ENCODE data around the gene TSHZ2.
A peak's percentile ranks its signal among the peaks of the same experiment; 100 is the strongest.
"Not testable (repeated sequence)": the region's sequence is repeated elsewhere in the genome, so short reads cannot be mapped to it uniquely, and the experiment has no call there.

Gene TSHZ2

GRCh38 chr20:53453076-53453475, 480.9 kb downstream of the TSHZ2 start:
- H3K4me1 ChIP-seq (ENCODE audit: control extremely low read depth in 1 of 4, control insufficient read depth in 4 of 4, insufficient read depth in 4 of 4, low read length in 3 of 4) = no peaks in the 10 kb centered on the region
- H3K27ac ChIP-seq (ENCODE audit: insufficient read depth in 1 of 2, low read depth in 1 of 2, low read length in 2 of 2, poor library complexity in 1 of 2, severe bottlenecking in 2 of 2) = no peak overlapping the region
- H3K9me3 ChIP-seq (ENCODE audit: control extremely low read depth in 1 of 5, control insufficient read depth in 4 of 5, insufficient read depth in 2 of 5, low read depth in 1 of 5, low read length in 4 of 5) = peaks cover 4 to 29% (median 11%) of the 10 kb centered on the region in 5 experiments
- no peak overlapping the region for H3K4me3 ChIP-seq (ENCODE audit: control insufficient read depth in 1 of 7, extremely low read depth in 1 of 7, insufficient read depth in 4 of 7, low read depth in 2 of 7, low read length in 6 of 7)
- no peak for DNase-seq
- ChIA-PET CTCF (no interaction called here), POLR2A (no interaction called here)
- 100% methylated on average over 3 of the region's 4 CpGs for WGBS (ENCODE audit: insufficient coverage)
- H3K27me3 ChIP-seq (replicated peaks in 2 of 5; ENCODE audit: control insufficient read depth in 4 of 5, insufficient read depth in 5 of 5, low read length in 4 of 5) = no peaks in the 10 kb centered on the region
- no peaks in the 10 kb centered on the region for H3K36me3 ChIP-seq (ENCODE audit: control insufficient read depth in 4 of 4, insufficient read depth in 4 of 4, low read length in 3 of 4)

- 93% methylated on average over 6 of the region's 6 CpGs for WGBS (ENCODE audit: insufficient coverage)
- no peaks in the 10 kb centered on the region for H3K36me3 ChIP-seq (ENCODE audit: control insufficient read depth in 4 of 4, insufficient read depth in 4 of 4, low read length in 3 of 4)
- POLR2A ChIA-PET = no interaction called here
Measured at GRCh38 chr20:53454675-53455276, 482.6 kb downstream of the TSHZ2 start.

GRCh38 chr20:53463101-53463972, 491.2 kb downstream of the TSHZ2 start:
- no peak for DNase-seq
- 100% methylated on average over 5 of the region's 6 CpGs for WGBS (ENCODE audit: insufficient coverage)

More at GRCh38 chr20:53454675-53455276, 482.6 kb downstream of the TSHZ2 start:
- Histone ChIP-seq H3K4me3 (ENCODE audit: control insufficient read depth in 1 of 7, extremely low read depth in 1 of 7, insufficient read depth in 4 of 7, low read depth in 2 of 7, low read length in 6 of 7) (no peak overlapping the region), H3K27ac (ENCODE audit: insufficient read depth in 1 of 2, low read depth in 1 of 2, low read length in 2 of 2, poor library complexity in 1 of 2, severe bottlenecking in 2 of 2) (no peak overlapping the region), H3K9me3 (ENCODE audit: control extremely low read depth in 1 of 5, control insufficient read depth in 4 of 5, insufficient read depth in 2 of 5, low read depth in 1 of 5, low read length in 4 of 5) (peaks cover 2 to 14% (median 7%) of the 10 kb centered on the region in 5 experiments), H3K4me1 (ENCODE audit: control extremely low read depth in 1 of 4, control insufficient read depth in 4 of 4, insufficient read depth in 4 of 4, low read length in 3 of 4) (no peaks in the 10 kb centered on the region), H3K27me3 (replicated peaks in 2 of 5; ENCODE audit: control insufficient read depth in 4 of 5, insufficient read depth in 5 of 5, low read length in 4 of 5) (no peaks in the 10 kb centered on the region)
- DNase-seq = no peak
- CTCF ChIA-PET = no interaction called here

GRCh38 chr20:53466279-53466678, 494.1 kb downstream of the TSHZ2 start:
- no peak for DNase-seq
- Histone ChIP-seq H3K27me3 (replicated peaks in 2 of 5; ENCODE audit: control insufficient read depth in 4 of 5, insufficient read depth in 5 of 5, low read length in 4 of 5) (peaks cover 0 to 1% (median 0%) of the 10 kb centered on the region in 5 experiments), H3K27ac (ENCODE audit: insufficient read depth in 1 of 2, low read depth in 1 of 2, low read length in 2 of 2, poor library complexity in 1 of 2, severe bottlenecking in 2 of 2) (no peak overlapping the region), H3K36me3 (ENCODE audit: control insufficient read depth in 4 of 4, insufficient read depth in 4 of 4, low read length in 3 of 4) (no peaks in the 10 kb centered on the region), H3K4me1 (ENCODE audit: control extremely low read depth in 1 of 4, control insufficient read depth in 4 of 4, insufficient read depth in 4 of 4, low read length in 3 of 4) (no peaks in the 10 kb centered on the region), H3K9me3 (ENCODE audit: control extremely low read depth in 1 of 5, control insufficient read depth in 4 of 5, insufficient read depth in 2 of 5, low read depth in 1 of 5, low read length in 4 of 5) (no peaks in the 10 kb centered on the region), H3K4me3 (ENCODE audit: control insufficient read depth in 1 of 7, extremely low read depth in 1 of 7, insufficient read depth in 4 of 7, low read depth in 2 of 7, low read length in 6 of 7) (no peak overlapping the region)
- 82% methylated on average over 3 of the region's 4 CpGs for WGBS (ENCODE audit: insufficient coverage)
- POLR2A ChIA-PET = no interaction called here
- CTCF ChIA-PET = no interaction called here

More at GRCh38 chr20:53463101-53463972, 491.2 kb downstream of the TSHZ2 start:
- ChIA-PET CTCF (no interaction called here), POLR2A (no interaction called here)
- no peak overlapping the region for H3K4me3 ChIP-seq (ENCODE audit: control insufficient read depth in 1 of 7, extremely low read depth in 1 of 7, insufficient read depth in 4 of 7, low read depth in 2 of 7, low read length in 6 of 7)
- peaks cover 0 to 1% (median 0%) of the 10 kb centered on the region in 5 experiments for H3K27me3 ChIP-seq (replicated peaks in 2 of 5; ENCODE audit: control insufficient read depth in 4 of 5, insufficient read depth in 5 of 5, low read length in 4 of 5)
- H3K27ac ChIP-seq (ENCODE audit: insufficient read depth in 1 of 2, low read depth in 1 of 2, low read length in 2 of 2, poor library complexity in 1 of 2, severe bottlenecking in 2 of 2) = no peak overlapping the region
- no peaks in the 10 kb centered on the region for H3K36me3 ChIP-seq (ENCODE audit: control insufficient read depth in 4 of 4, insufficient read depth in 4 of 4, low read length in 3 of 4)
- no peaks in the 10 kb centered on the region for H3K4me1 ChIP-seq (ENCODE audit: control extremely low read depth in 1 of 4, control insufficient read depth in 4 of 4, insufficient read depth in 4 of 4, low read length in 3 of 4)
- H3K9me3 ChIP-seq (ENCODE audit: control extremely low read depth in 1 of 5, control insufficient read depth in 4 of 5, insufficient read depth in 2 of 5, low read depth in 1 of 5, low read length in 4 of 5) = no peaks in the 10 kb centered on the region

GRCh38 chr20:53468587-53468986, 496.4 kb downstream of the TSHZ2 start:
- Histone ChIP-seq H3K36me3 (ENCODE audit: control insufficient read depth in 4 of 4, insufficient read depth in 4 of 4, low read length in 3 of 4) (no peaks in the 10 kb centered on the region), H3K27ac (ENCODE audit: insufficient read depth in 1 of 2, low read depth in 1 of 2, low read length in 2 of 2, poor library complexity in 1 of 2, severe bottlenecking in 2 of 2) (no peak overlapping the region), H3K27me3 (replicated peaks in 2 of 5; ENCODE audit: control insufficient read depth in 4 of 5, insufficient read depth in 5 of 5, low read length in 4 of 5) (peaks cover 0 to 1% (median 0%) of the 10 kb centered on the region in 5 experiments), H3K9me3 (ENCODE audit: control extremely low read depth in 1 of 5, control insufficient read depth in 4 of 5, insufficient read depth in 2 of 5, low read depth in 1 of 5, low read length in 4 of 5) (no peaks in the 10 kb centered on the region), H3K4me1 (ENCODE audit: control extremely low read depth in 1 of 4, control insufficient read depth in 4 of 4, insufficient read depth in 4 of 4, low read length in 3 of 4) (no peaks in the 10 kb centered on the region), H3K4me3 (ENCODE audit: control insufficient read depth in 1 of 7, extremely low read depth in 1 of 7, insufficient read depth in 4 of 7, low read depth in 2 of 7, low read length in 6 of 7) (no peak overlapping the region)
- DNase-seq = peak in 2 of 3 donors; percentile 23 to 61
- ChIA-PET CTCF (no interaction called here), POLR2A (no interaction called here)
- no CpG with 5 or more reads among the region's 5 CpGs for WGBS (ENCODE audit: insufficient coverage)

- DNase-seq; H3K4me3 ChIP-seq (ENCODE audit: control insufficient read depth in 1 of 7, extremely low read depth in 1 of 7, insufficient read depth in 4 of 7, low read depth in 2 of 7, low read length in 6 of 7); POLR2A ChIA-PET; H3K4me1 ChIP-seq (ENCODE audit: control extremely low read depth in 1 of 4, control insufficient read depth in 4 of 4, insufficient read depth in 4 of 4, low read length in 3 of 4); H3K27ac ChIP-seq (ENCODE audit: insufficient read depth in 1 of 2, low read depth in 1 of 2, low read length in 2 of 2, poor library complexity in 1 of 2, severe bottlenecking in 2 of 2); H3K36me3 ChIP-seq (ENCODE audit: control insufficient read depth in 4 of 4, insufficient read depth in 4 of 4, low read length in 3 of 4); H3K27me3 ChIP-seq (replicated peaks in 2 of 5; ENCODE audit: control insufficient read depth in 4 of 5, insufficient read depth in 5 of 5, low read length in 4 of 5); H3K9me3 ChIP-seq (ENCODE audit: control extremely low read depth in 1 of 5, control insufficient read depth in 4 of 5, insufficient read depth in 2 of 5, low read depth in 1 of 5, low read length in 4 of 5); CTCF ChIA-PET: not testable (repeated sequence)
- no CpG with 5 or more reads among the region's 18 CpGs for WGBS (ENCODE audit: insufficient coverage)
Measured at GRCh38 chr20:53472859-53473258, 500.7 kb downstream of the TSHZ2 start.

GRCh38 chr20:53480913-53481312, 508.8 kb downstream of the TSHZ2 start:
- H3K27ac ChIP-seq (ENCODE audit: insufficient read depth in 1 of 2, low read depth in 1 of 2, low read length in 2 of 2, poor library complexity in 1 of 2, severe bottlenecking in 2 of 2) = no peak overlapping the region
- DNase-seq = no peak
- no peaks in the 10 kb centered on the region for H3K36me3 ChIP-seq (ENCODE audit: control insufficient read depth in 4 of 4, insufficient read depth in 4 of 4, low read length in 3 of 4)
- no peaks in the 10 kb centered on the region for H3K9me3 ChIP-seq (ENCODE audit: control extremely low read depth in 1 of 5, control insufficient read depth in 4 of 5, insufficient read depth in 2 of 5, low read depth in 1 of 5, low read length in 4 of 5)
- no peak overlapping the region for H3K4me3 ChIP-seq (ENCODE audit: control insufficient read depth in 1 of 7, extremely low read depth in 1 of 7, insufficient read depth in 4 of 7, low read depth in 2 of 7, low read length in 6 of 7)
- no peaks in the 10 kb centered on the region for H3K27me3 ChIP-seq (replicated peaks in 2 of 5; ENCODE audit: control insufficient read depth in 4 of 5, insufficient read depth in 5 of 5, low read length in 4 of 5)
- H3K4me1 ChIP-seq (ENCODE audit: control extremely low read depth in 1 of 4, control insufficient read depth in 4 of 4, insufficient read depth in 4 of 4, low read length in 3 of 4) = no peaks in the 10 kb centered on the region
- CTCF ChIA-PET = no interaction called here
- POLR2A ChIA-PET = no interaction called here
- no CpG with 5 or more reads among the region's 2 CpGs for WGBS (ENCODE audit: insufficient coverage)
